ENCODE results near the gene TXNIP. TPM values are rescaled to one million over a fixed set of nuclear protein-coding genes. Genes with fewer than 3 reads are reported as not detected.

TXNIP gene, protein sequence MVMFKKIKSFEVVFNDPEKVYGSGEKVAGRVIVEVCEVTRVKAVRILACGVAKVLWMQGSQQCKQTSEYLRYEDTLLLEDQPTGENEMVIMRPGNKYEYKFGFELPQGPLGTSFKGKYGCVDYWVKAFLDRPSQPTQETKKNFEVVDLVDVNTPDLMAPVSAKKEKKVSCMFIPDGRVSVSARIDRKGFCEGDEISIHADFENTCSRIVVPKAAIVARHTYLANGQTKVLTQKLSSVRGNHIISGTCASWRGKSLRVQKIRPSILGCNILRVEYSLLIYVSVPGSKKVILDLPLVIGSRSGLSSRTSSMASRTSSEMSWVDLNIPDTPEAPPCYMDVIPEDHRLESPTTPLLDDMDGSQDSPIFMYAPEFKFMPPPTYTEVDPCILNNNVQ
- 92.6 TPM for total RNA-seq

DNA sequence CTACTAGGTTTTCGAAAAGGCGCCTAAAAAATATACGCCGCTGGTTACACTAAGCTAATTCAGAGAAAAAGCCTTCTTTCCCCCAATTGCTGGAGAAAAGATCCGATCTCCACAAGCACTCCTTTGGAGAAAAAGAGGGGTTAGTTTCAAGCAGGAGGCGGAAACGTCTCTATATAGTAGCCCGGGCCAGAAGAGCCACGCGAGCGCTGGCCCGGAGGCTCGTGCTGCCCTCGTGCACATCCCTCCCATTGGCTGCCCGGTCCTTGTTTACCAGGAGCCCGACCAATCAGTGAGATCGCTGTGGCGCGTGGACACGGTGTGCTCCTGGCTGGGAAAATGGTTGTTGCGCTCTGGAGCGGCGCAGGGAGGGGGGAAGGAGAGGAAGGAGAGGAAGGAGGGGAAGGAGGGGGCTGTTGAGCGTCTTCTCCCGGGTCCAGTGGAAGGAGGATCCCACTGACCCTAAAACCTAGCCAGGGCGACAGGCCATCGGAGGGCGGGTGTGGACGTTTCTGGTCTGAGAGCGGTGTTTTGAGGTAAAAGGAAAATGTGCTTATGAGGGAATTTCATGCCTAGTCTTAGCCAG, at the start of gene TXNIP:
TXNIP (minus strand) TSS at position 147 of the 583 bp plus-strand sequence. CDS start 313 bp downstream, outside the sequence.

DNA sequence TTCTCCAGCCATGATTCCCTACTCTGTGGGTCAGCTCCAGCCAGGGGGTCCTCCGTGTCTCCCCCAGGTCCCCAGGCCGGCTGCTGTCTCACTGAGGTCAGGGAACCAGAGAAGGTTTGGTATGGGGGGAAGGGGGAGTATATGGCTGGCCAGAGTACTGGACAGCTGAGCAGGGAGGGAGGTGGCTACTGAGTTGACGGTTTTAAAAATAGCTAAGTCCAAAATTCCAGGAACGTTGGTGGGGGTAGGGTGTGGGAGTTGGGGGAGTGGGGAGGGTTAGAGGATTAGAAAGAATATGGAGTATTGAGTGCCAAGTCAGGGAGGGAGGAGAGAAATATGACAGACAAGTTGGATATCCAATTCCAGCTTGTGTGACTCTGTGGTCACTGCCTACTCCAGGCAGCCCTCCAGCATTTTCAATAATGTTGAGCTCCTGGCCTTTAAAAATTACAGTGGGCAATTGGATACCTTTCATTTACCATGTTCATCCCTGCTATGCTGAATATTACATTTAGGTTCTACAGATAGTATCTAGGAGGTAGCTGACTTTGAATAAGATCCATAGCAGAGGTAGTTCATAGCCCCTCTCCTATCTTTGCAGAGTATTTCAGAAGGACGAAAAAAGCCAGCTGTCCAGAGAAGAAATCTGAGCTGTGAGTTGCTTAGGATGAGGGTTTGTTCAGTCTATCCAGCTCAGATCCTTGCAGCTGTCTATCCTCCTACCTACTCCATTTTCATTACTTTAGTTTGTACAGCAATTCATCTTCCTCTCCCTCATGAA, 25.4 kb upstream of the TXNIP start, which contains the start of gene HJV:
HJV (minus strand) TSS at position 114 of the 781 bp plus-strand sequence. CDS start 1,504 bp downstream, outside the sequence.

GRCh38 chr1:145964328-145965118, 31.9 kb downstream of the TXNIP start, which contains the start of the genes ANKRD34A and POLR3GL:
Gene ANKRD34A (minus strand): TSS chr1:145964575. CDS start chr1:145961759, 2,816 bp downstream.
Gene POLR3GL (plus strand): TSS chr1:145964690. CDS start chr1:145974866, 10,176 bp downstream.

DNA sequence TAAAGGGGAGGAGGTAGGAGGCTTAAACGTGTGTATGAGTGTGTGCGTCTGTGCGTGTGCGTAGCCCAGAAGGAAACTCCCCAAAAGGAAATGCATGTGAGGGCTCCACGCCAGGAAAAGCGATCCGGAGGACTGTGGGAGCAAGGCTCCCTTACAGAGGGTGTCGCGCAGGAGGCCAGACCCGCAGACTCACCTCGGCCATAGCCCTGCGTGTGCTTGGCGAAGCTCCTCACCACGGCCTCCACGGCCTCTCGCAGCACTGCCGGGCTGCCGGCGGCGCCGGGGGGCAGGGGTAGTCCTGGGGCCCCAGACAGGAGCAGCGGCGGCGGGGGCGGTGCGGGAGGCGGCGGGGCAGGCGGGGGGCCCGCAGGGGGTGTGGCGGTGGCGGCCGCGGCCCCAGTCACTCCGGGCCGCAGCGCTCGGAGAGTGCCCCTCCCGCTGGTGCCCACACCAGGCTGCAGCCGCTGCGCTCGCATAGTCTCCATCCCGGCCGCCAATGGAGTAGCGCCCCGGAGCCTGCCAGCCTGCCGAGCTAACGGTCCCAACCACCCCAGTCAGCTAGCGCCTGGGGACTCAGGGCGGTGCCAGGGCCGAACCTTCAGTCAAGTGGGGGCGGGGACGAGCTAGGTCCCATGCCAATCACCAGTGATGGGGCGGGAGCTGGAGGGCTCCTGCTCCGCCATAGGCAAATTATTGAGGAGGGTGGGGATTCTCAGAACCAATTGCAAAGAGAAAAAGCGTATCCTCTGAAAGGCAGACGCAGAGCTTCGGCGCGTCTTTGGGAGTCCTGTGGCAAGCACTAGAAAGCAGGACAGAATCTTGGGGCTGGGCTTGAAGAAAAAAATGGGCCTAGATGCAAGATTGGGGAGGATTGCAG, 38.7 kb downstream of the TXNIP start, which contains the start of gene LIX1L:
LIX1L (minus strand) TSS at position 575 of the 877 bp plus-strand sequence; CDS start at position 485, 90 bp downstream.

Other genes starting within 250 kb of the TXNIP start
- gene RNF115, start 172.5 kb downstream of the TXNIP start, total RNA-seq = 35.7 TPM
- gene POLR3C, start 172.4 kb downstream of the TXNIP start, total RNA-seq = 42.3 TPM
- gene NUDT17, start 150.9 kb downstream of the TXNIP start, total RNA-seq = 4.1 TPM
- gene PIAS3, start 137.5 kb downstream of the TXNIP start, total RNA-seq = 11.3 TPM
- gene ANKRD35, start 110.7 kb downstream of the TXNIP start, total RNA-seq = 1.6 TPM
- gene ITGA10, start 86.5 kb downstream of the TXNIP start, total RNA-seq = 2.8 TPM
- 29.1 TPM for gene PEX11B, start 77.9 kb downstream of the TXNIP start, total RNA-seq
- 85.4 TPM for gene RBM8A, start 69.1 kb downstream of the TXNIP start, total RNA-seq
- gene LIX1L, start 38.6 kb downstream of the TXNIP start, total RNA-seq = 21.9 TPM
- gene ANKRD34A, start 32.0 kb downstream of the TXNIP start, total RNA-seq = 2.5 TPM
- gene POLR3GL, start 31.9 kb downstream of the TXNIP start, total RNA-seq = 12.2 TPM
- not detected for gene HJV, start 25.2 kb upstream of the TXNIP start, total RNA-seq
- 1.9 TPM for gene NBPF10, start 148.2 kb upstream of the TXNIP start, total RNA-seq
- gene NOTCH2NLA, start 232.4 kb upstream of the TXNIP start, total RNA-seq = 34.7 TPM

Data from parietal lobe (tissue), 1 donor.